OCI-LY1 (cell line): ENCODE results near the gene TRIM7.
A peak's percentile ranks its signal among the peaks of the same experiment; 100 is the strongest.

ENCODE experiments used
- H2AFZ ChIP-seq: fragments of 200-600 bp; sonication (generic), shearing (Covaris generic); 2 replicates; pipeline ENCODE4 v1.6.0; 2014; ENCODE audit warnings: antibody characterized with exemption, mild to moderate bottlenecking, low read length
- H3F3A ChIP-seq: fragments of 200-600 bp; sonication (generic), shearing (Covaris generic); 2 replicates; pipeline ENCODE4 v1.6.0; 2014; ENCODE audit warnings: mild to moderate bottlenecking, antibody characterized with exemption, low read length, moderate library complexity; ENCODE audit not compliant: insufficient read depth
- H3K27ac ChIP-seq: fragments of 200-600 bp; sonication (generic); 2 replicates; pipeline ENCODE4 v1.5.1; 2014; ENCODE audit warnings: low read length, mixed run types, mild to moderate bottlenecking, low read depth; ENCODE audit not compliant: poor library complexity, severe bottlenecking
- H3K27me3 ChIP-seq: fragments of 200-600 bp; sonication (generic); 2 replicates; pipeline ENCODE4 v1.6.0; 2014; ENCODE audit warnings: antibody characterized with exemption, mild to moderate bottlenecking, low read length, moderate library complexity; ENCODE audit not compliant: insufficient read depth
- H3K36me3 ChIP-seq: fragments of 200-600 bp; sonication (generic); 2 replicates; pipeline ENCODE4 v1.6.1; 2014; ENCODE audit warnings: mild to moderate bottlenecking, antibody characterized with exemption, low read length, moderate library complexity, mixed read lengths; ENCODE audit not compliant: insufficient read depth
- H3K4me1 ChIP-seq: fragments of 200-600 bp; sonication (generic); 2 replicates; pipeline ENCODE4 v1.5.1; 2014; ENCODE audit warnings: mild to moderate bottlenecking, low read length, moderate library complexity; ENCODE audit not compliant: insufficient read depth, severe bottlenecking
- H3K4me2 ChIP-seq: fragments of 200-600 bp; sonication (generic), shearing (Covaris generic); 2 replicates; pipeline ENCODE4 v1.6.1; 2014; ENCODE audit warnings: low read length
- H3K4me3 ChIP-seq: fragments of 200-600 bp; sonication (generic); 2 replicates; pipeline ENCODE4 v1.5.1; 2014; ENCODE audit warnings: low read length, low read depth, mild to moderate bottlenecking, mixed read lengths; ENCODE audit not compliant: poor library complexity, severe bottlenecking
- H3K79me2 ChIP-seq: fragments of 200-600 bp; shearing (Covaris generic); 2 replicates; pipeline ENCODE4 v1.6.1; 2016; ENCODE audit warnings: mixed run types, low read length, mixed read lengths; ENCODE audit not compliant: insufficient read depth
- H3K9ac ChIP-seq: fragments of 200-600 bp; sonication (generic), shearing (Covaris generic); 2 replicates; pipeline ENCODE4 v1.6.1; 2014; ENCODE audit warnings: mild to moderate bottlenecking, low read length, mixed read lengths
- H3K9me2 ChIP-seq: fragments of 200-600 bp; sonication (generic), shearing (Covaris generic); 2 replicates; pipeline ENCODE4 v1.6.1; 2014; ENCODE audit warnings: low read depth, mild to moderate bottlenecking, low read length, mixed read lengths
- H3K9me3 ChIP-seq: fragments of 200-600 bp; shearing (Covaris generic); 2 replicates; pipeline ENCODE4 v1.6.1; 2014; ENCODE audit warnings: low read length, mixed read lengths
- H4K20me1 ChIP-seq: fragments of 200-600 bp; sonication (generic), shearing (Covaris generic); 2 replicates; pipeline ENCODE4 v1.6.0; 2016; ENCODE audit warnings: mild to moderate bottlenecking, low read length; ENCODE audit not compliant: insufficient read depth
- CTCF ChIP-seq: fragments of 200-600 bp; sonication (generic), shearing (Covaris generic); IDR thresholded peaks from 2 replicates; pipeline ENCODE4 v1.5.1; 2017; ENCODE audit warnings: mild to moderate bottlenecking, antibody characterized with exemption, low read length, moderate library complexity, mixed read lengths
- EZH2 ChIP-seq: fragments of 200-600 bp; sonication (generic), shearing (Covaris generic); IDR thresholded peaks from 2 replicates; pipeline ENCODE4 v1.8.0; 2017; ENCODE audit warnings: borderline replicate concordance, mixed run types, mild to moderate bottlenecking, antibody characterized with exemption, low read length, moderate library complexity, mixed read lengths

Gene TRIM7

GRCh38 chr5:181191526-181192336, 13.3 kb downstream of the TRIM7 start:
- H2AFZ ChIP-seq, result no peak overlapping the region
- no peaks in the 10 kb centered on the region for H3K36me3 ChIP-seq
- TF ChIP-seq CTCF, result no peak
- TF ChIP-seq EZH2, result no peak
- H3K9me3 ChIP-seq, result no peaks in the 10 kb centered on the region
- no peaks in the 10 kb centered on the region for H3K9me2 ChIP-seq
- peak overlapping the region; percentile 84 for H3K27ac ChIP-seq
- 0 out of 2 replicates have a peak, but pooled peaks cover 4% of the 10 kb centered on the region for H3F3A ChIP-seq
- peak overlapping the region; percentile 92 for H3K9ac ChIP-seq
- peak overlapping the region; percentile 92 for H3K4me2 ChIP-seq
- peaks cover 20% of the 10 kb centered on the region for H3K4me1 ChIP-seq
- peak overlapping the region; percentile 79 for H3K4me3 ChIP-seq
- no peaks in the 10 kb centered on the region for H3K27me3 ChIP-seq
- no peaks in the 10 kb centered on the region for H4K20me1 ChIP-seq
- no peaks in the 10 kb centered on the region for H3K79me2 ChIP-seq

GRCh38 chr5:181190711-181191525, 14.1 kb downstream of the TRIM7 start:
- TF ChIP-seq CTCF (peak; percentile 64), EZH2 (no peak)
- Histone ChIP-seq H3K27ac (peak overlapping the region; percentile 84), H3F3A (peaks cover 10% of the 10 kb centered on the region; the same call in 1 of the 2 replicates), H3K4me3 (peak overlapping the region; percentile 79), H3K9me2 (no peaks in the 10 kb centered on the region), H3K4me1 (peaks cover 20% of the 10 kb centered on the region), H3K9me3 (no peaks in the 10 kb centered on the region), H4K20me1 (no peaks in the 10 kb centered on the region), H3K27me3 (no peaks in the 10 kb centered on the region), H3K36me3 (no peaks in the 10 kb centered on the region), H2AFZ (0 out of 2 replicates have a peak overlapping the region, but pooled peaks have one; percentile 4), H3K4me2 (peak overlapping the region; percentile 83), H3K9ac (peak overlapping the region; percentile 81), H3K79me2 (no peaks in the 10 kb centered on the region)

- H3K9ac ChIP-seq, result peak overlapping the region; percentile 81
- peaks cover 21% of the 10 kb centered on the region for H3K4me1 ChIP-seq
- H3K79me2 ChIP-seq, result no peaks in the 10 kb centered on the region
- peak overlapping the region; percentile 84 for H3K27ac ChIP-seq
- H3K9me3 ChIP-seq, result no peaks in the 10 kb centered on the region
- H3K4me2 ChIP-seq, result peak overlapping the region; percentile 83
- no peaks in the 10 kb centered on the region for H3K27me3 ChIP-seq
- H3F3A ChIP-seq, result peaks cover 10% of the 10 kb centered on the region; the same call in 1 of the 2 replicates
- peak overlapping the region; percentile 79 for H3K4me3 ChIP-seq
- H3K36me3 ChIP-seq, result no peaks in the 10 kb centered on the region
- TF ChIP-seq EZH2, result no peak
- TF ChIP-seq CTCF, result no peak
- no peaks in the 10 kb centered on the region for H3K9me2 ChIP-seq
- no peak overlapping the region for H2AFZ ChIP-seq
- no peaks in the 10 kb centered on the region for H4K20me1 ChIP-seq
Measured at GRCh38 chr5:181189962-181190710, 14.9 kb downstream of the TRIM7 start.
